ENCODE measurements around the gene DLG2. TPM values are rescaled to one million over a fixed set of nuclear protein-coding genes. Genes with fewer than 3 reads are reported as not detected.

DLG2 gene
- total and polyA plus RNA-seq, 2 of the 4 experiments (the other 2 are of a cell fraction): 0.31 to 0.36 TPM

DNA sequence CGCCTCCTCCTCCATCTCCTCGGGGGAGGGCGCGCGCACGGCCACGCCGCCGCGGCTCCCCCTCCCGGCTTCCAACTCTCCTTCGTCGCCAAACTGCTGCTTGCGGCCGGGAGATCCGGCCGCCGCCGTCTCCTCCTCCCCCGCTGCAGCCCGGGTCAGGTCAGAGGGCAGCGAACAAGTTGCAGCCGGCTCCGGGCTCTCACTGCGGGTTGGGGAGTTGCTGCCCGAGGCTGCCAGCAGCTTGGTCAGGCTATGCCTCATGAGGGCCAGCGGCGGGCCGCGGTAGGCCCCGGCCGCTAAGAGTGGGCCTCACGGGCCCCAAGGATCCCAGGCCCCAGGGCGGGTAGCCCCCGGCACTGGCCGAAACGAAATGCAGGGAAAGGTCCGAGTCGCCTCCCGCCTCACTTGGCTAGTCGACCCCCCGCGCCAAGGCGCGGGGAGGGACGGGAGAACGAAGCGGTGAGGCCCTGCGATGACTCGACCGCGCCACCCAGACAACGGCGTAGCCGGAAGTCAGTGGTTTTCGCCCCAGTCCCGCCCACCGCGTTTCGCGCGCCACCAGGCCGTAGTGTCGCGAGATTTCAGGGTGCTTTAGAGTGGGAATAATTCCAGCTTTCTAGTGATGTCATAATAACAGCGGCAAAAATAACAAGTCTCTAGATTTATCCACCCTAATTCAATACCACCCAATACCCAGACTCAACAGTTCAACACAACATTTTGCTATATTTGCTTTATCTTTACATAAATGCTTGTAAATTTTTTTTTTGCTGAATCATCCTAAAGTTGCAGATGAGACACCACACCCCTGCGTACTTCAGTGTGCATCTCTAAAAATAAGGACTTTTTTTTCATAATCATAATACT lies 37.7 kb upstream of the DLG2 start, which contains the start of gene CREBZF:
Gene CREBZF (minus strand): TSS at position 515 of the 867 bp plus-strand sequence. CDS start 254 bp downstream, at position 261.
- H3K4ac ChIP-seq (ENCODE audit: low read depth, low read length): peak within 1 kb of the TSS; percentile 95
- peak within 1 kb of the TSS; percentile 37 for H3K18ac ChIP-seq (ENCODE audit: low read depth, low read length)
- H2BK15ac ChIP-seq (ENCODE audit: low read depth, low read length): no peak within 1 kb of the TSS
- H2BK120ac ChIP-seq (ENCODE audit: low read depth, low read length): peak within 1 kb of the TSS; percentile 68
- no peaks in the 10 kb centered on the region for H3K27me3 ChIP-seq (ENCODE audit: control insufficient read depth, insufficient read depth, low read length)
- dilution Hi-C loops (cut with HindIII; ENCODE audit: low sequenced_read_pairs, unreplicated experiment): no loop called here
- H3K14ac ChIP-seq (replicated peaks; ENCODE audit: low read depth, low read length): peak within 1 kb of the TSS; percentile 94
- peaks cover 33% of the 10 kb centered on the region for H4K20me1 ChIP-seq (ENCODE audit: insufficient read depth, low read length)
- H3K27ac ChIP-seq (ENCODE audit: insufficient read depth, low read length): peak within 1 kb of the TSS; percentile 85
- peak within 1 kb of the TSS; percentile 97 for H3K4me2 ChIP-seq (ENCODE audit: low read depth, low read length)
- H4K91ac ChIP-seq (ENCODE audit: insufficient read depth, low read depth, low read length): peak within 1 kb of the TSS; percentile 79
- H4K8ac ChIP-seq (ENCODE audit: low read depth in 2 of 2, low read length in 2 of 2): peak within 1 kb of the TSS; percentile 73 to 90
- peak within 1 kb of the TSS; percentile 95 for H4K5ac ChIP-seq (ENCODE audit: low read depth, low read length)
- H3K9me1 ChIP-seq (ENCODE audit: insufficient read depth, low read length): no peaks in the 10 kb centered on the region
- intact Hi-C loops (cut with micrococcal nuclease): loop anchor here (1.0 to 2.0 kb wide), 5 partner anchors 20 to 189 kb away; partner anchors contain the start of gene TMEM126B
- no peak within 1 kb of the TSS for H2BK20ac ChIP-seq (ENCODE audit: low read depth, low read length)
- POLR2A ChIA-PET (ENCODE audit: unreplicated experiment): interaction anchor here (1.3 kb wide), 1 partner anchor 37 kb away, joined by 16 read pairs; the partner anchor contains the start of gene TMEM126B
- H2BK5ac ChIP-seq (ENCODE audit: low read depth, low read length, poor library complexity, severe bottlenecking): peak within 1 kb of the TSS; percentile 85
- H3K23ac ChIP-seq (ENCODE audit: low read depth, low read length): peak within 1 kb of the TSS; percentile 99
- H2AK5ac ChIP-seq (ENCODE audit: low read depth, low read length): peak within 1 kb of the TSS; percentile 95
- BruUV-seq (replicated peaks): no TSS peak
- DNase-seq (peak; percentile 95), ATAC-seq (ENCODE audit: low read depth) (peak; percentile 92)
- H3K9me3 ChIP-seq (ENCODE audit: control insufficient read depth, insufficient read depth, low read length): no peaks in the 10 kb centered on the region
- CTCF ChIA-PET: interaction anchor here (1.0 kb wide), 1 partner anchor 20 kb away, joined by 3 read pairs; no protein-coding TSS in a partner anchor
- peaks cover 4% of the 10 kb centered on the region; the same call in 1 of the 2 replicates for H3K36me3 ChIP-seq (ENCODE audit: control insufficient read depth, insufficient read depth, low read length)
- H2AK9ac ChIP-seq (replicated peaks; ENCODE audit: low read depth, low read length, poor library complexity): peak within 1 kb of the TSS; percentile 99
- 1% methylated on average over 28 of the region's 67 CpGs; no CpG with 5 or more reads in 1 of the 2 experiments for WGBS, 2 experiments (ENCODE audit: extremely low coverage in 2 of 2, insufficient read length in 1 of 2)
- peak within 1 kb of the TSS; percentile 90 for H3K56ac ChIP-seq (ENCODE audit: extremely low read depth, insufficient read depth, low read length)
- peak within 1 kb of the TSS; percentile 95 for H3K9ac ChIP-seq (ENCODE audit: low read depth, low read length)
- peak within 1 kb of the TSS; percentile 96 for H3K4me3 ChIP-seq (ENCODE audit: insufficient read depth, low read depth, low read length)
- H3K4me1 ChIP-seq (ENCODE audit: control insufficient read depth, insufficient read depth, low read length): no peaks in the 10 kb centered on the region; the same call in 1 of the 2 replicates
- peak within 1 kb of the TSS; percentile 85 for H2AFZ ChIP-seq (replicated peaks; ENCODE audit: low read length, poor library complexity)
- in situ Hi-C loops (cut with MboI; ENCODE audit: low sequenced_read_pairs): no loop called here
- H3K79me1 ChIP-seq (ENCODE audit: low read depth in 1 of 2, low read length in 2 of 2): peaks cover 0 to 11% of the 10 kb centered on the region in 2 experiments; a peak in 1 of 4 replicates
- TF ChIP-seq MXI1 (IDR thresholded peaks at IDR 0.05; ENCODE audit: borderline replicate concordance, low read depth, low read length) (peak; percentile 60; the same call in 1 of the 2 replicates), POLR2A (IDR thresholded peaks at IDR 0.05; ENCODE audit: low read depth, low read length) (peak; percentile 94), RCOR1 (IDR thresholded peaks at IDR 0.05; ENCODE audit: insufficient replicate concordance, low read length) (no peak), MAZ (IDR thresholded peaks at IDR 0.05; ENCODE audit: borderline replicate concordance, low read depth, low read length) (peak; percentile 60; the same call in 1 of the 2 replicates), ELK1 (IDR thresholded peaks at IDR 0.05; ENCODE audit: borderline replicate concordance, low read depth, low read length) (no peak), MAFK (IDR thresholded peaks at IDR 0.05; ENCODE audit: low read depth, low read length) (peak; percentile 92), BHLHE40 (IDR thresholded peaks at IDR 0.05; ENCODE audit: low read depth, low read length) (no peak), CHD1 (IDR thresholded peaks at IDR 0.05; ENCODE audit: low read depth, low read length) (no peak; the same call in 1 of the 2 replicates), CEBPB (IDR thresholded peaks at IDR 0.05; ENCODE audit: low read depth, low read length) (no peak), SMC3 (IDR thresholded peaks at IDR 0.05; ENCODE audit: low read depth, low read length) (no peak), FOS (IDR thresholded peaks at IDR 0.05; ENCODE audit: low read depth, low read length) (peak; percentile 2; the same call in 1 of the 2 replicates), NFE2L2 (IDR thresholded peaks at IDR 0.05; ENCODE audit: low read depth, low read length) (peak; percentile 96), RFX5 (IDR thresholded peaks at IDR 0.05; ENCODE audit: low read depth, low read length) (no peak)
- TF ChIP-seq, protein P1, sequence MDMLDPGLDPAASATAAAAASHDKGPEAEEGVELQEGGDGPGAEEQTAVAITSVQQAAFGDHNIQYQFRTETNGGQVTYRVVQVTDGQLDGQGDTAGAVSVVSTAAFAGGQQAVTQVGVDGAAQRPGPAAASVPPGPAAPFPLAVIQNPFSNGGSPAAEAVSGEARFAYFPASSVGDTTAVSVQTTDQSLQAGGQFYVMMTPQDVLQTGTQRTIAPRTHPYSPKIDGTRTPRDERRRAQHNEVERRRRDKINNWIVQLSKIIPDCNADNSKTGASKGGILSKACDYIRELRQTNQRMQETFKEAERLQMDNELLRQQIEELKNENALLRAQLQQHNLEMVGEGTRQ (IDR thresholded peaks at IDR 0.05; ENCODE audit: low read depth, low read length): no peak

Data from IMR-90 (cell line).